Activated T-helper 9 cell treated with anti-CD3 and anti-CD28 coated beads, Interleukin-2, amount 50 U/mL, for 16 hours (primary cell): ENCODE measurements around the gene STXBP1.

Experiments
- DNase-seq: peaks from one replicate; pipeline ENCODE4 v3.0.0-alpha.2; 2020; ENCODE audit warnings: low read depth

Gene STXBP1

GRCh38 chr9:127714951-127715469 is 102.9 kb downstream of the STXBP1 start:
- no peak for DNase-seq

- peak; percentile 96 for DNase-seq
These were observed 103.6 kb downstream of the STXBP1 start, which contains the start of the genes PTRH1 and TTC16 for GRCh38 chr9:127715470-127716337. TSS of gene PTRH1 (minus strand) at chr9:127715663. CDS start at chr9:127715639, 24 bp downstream. TSS of gene TTC16 (plus strand) at chr9:127716079. CDS start at chr9:127716146, 67 bp downstream.

DNA sequence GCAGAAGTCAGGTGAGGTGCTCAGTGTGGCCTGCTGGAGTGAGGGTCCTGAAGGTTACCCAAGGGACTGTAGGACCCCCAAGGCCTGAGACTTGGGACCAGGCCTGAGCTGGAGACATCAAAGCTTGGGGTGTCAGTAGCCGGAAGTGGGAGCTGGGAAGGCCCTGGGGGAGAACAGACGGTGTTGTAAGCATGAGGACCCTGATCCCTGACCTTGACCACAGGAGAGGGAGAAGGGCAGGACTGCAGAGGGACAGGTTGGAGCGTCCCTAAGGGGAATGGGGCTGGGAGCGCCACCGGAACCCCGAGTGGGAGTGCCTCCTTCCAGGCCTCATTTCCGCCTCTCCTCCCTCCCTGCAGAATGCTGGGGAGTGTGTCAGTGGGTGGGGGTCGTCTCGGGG is 104.3 kb downstream of the STXBP1 start:
- no peak for DNase-seq

GRCh38 chr9:127717766-127718165 is 105.7 kb downstream of the STXBP1 start:
- no peak for DNase-seq

- no peak for DNase-seq
These were observed 108.2 kb downstream of the STXBP1 start for GRCh38 chr9:127720031-127720864.

GRCh38 chr9:127720865-127721227 is 108.8 kb downstream of the STXBP1 start:
- DNase-seq, result no peak

DNA sequence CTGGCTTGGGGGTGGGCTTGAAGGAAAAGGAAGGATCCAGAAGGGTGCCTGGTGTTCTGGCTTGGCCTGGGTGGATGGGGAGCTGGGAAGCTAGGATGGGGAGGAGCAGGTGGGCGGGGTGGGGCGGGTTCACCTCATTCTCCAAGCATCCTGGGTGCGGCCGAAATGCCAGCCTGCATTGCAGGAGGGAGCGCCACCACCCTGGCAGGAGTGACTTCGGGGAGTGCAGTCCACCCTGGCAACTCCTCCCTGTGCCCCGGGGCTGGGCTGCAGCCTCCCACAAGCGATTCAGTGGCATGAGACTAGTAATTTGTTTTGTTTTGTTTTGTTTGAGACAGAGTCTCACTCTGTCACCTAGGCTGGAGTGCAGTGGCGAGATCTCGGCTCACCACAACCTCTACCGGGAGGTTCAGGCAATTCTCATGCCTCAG is 109.3 kb downstream of the STXBP1 start:
- DNase-seq, result no peak

DNA sequence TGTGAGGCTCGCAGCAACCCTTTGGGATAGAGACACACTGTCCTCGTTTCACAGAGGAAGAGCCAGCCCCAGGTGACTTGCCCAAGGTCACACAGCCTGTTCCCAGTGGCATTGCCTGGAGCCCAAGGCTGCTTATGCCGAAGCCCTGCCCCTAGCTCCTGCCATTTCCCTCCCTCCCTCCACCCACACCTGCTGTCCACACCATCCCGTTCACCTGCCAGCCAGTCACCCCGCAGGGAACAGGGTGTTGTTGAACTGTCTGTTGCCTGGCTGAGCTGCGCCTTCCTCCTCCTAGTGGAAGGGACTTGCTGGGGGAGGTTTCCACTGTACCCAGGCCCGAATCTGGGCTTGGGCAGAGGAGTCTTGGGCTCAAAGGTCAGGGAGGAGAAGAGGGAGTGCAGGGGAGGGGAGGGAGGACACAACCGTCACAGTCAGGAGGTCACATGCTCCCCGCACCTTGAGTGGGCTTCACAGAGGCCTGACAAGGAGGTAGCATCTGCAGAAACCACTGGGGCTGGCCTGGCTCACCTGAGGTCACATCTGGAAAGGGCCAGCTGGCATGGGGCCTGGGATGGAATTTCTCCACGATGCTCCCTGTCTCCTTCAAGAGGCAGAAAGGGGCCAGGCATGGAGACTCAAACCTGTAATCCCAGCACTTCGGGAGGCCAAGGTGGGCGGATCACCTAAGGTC is 110.1 kb downstream of the STXBP1 start:
- no peak for DNase-seq

DNA sequence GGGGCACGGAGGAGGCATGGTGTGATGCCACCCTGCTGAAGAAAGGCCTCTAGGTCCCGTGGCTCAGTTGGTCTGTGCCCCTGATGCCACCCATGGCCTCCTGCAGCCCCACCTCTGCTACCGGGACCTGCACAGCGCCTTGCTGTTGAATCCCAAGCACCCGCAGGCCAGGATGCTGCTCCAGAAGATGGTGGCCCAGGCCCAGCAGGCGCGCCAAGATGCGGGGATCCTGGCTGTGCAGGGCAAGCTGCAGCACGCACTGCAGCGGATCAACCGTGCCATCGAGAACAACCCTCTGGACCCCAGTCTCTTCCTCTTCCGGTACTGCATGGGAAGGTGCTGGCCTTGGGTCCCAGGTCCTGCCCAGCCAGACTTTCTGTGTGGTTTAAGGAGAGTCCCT is 110.9 kb downstream of the STXBP1 start:
- no peak for DNase-seq

DNA sequence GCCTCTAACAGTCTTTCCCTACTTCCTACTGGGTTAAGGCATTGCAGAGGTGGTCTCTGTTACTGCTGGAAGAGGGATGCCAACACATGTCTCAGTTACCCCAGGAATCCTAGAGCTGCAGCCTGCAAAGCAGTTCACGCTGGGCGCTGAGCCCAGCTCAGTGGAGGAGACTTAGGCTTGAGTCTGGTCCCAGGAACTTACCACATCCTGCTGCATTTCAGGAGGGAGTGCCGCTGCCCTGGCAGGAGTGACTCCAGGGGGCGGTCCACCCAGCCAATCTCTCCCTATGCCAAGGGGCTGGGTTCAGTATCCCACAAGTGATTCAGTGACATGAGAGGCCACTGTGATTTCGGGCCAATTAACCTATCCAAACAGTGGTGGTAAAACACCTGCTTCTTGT is 111.4 kb downstream of the STXBP1 start:
- DNase-seq, result no peak

- no peak for DNase-seq
These were observed 111.9 kb downstream of the STXBP1 start for GRCh38 chr9:127724012-127724411.

DNA sequence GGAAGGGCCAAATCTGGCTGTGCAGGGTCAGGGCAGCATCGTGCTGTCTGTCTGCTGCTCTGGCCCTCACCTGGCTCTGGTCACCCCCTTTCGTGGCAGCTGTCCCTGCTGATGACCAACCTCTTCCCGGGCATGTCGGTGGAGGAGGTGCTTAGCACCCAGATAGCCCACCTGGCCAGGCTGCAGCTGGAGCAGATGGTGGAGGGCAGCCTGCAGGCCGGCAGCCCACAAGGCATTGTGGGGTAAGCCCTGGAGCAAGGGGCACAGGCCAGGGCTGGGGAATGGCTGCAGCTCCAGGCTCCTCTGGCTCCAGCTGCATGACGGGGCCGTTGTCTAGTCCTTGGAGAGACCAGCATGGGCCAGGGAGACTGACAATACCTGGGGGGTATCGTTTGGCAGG is 114.8 kb downstream of the STXBP1 start:
- no peak for DNase-seq

DNA sequence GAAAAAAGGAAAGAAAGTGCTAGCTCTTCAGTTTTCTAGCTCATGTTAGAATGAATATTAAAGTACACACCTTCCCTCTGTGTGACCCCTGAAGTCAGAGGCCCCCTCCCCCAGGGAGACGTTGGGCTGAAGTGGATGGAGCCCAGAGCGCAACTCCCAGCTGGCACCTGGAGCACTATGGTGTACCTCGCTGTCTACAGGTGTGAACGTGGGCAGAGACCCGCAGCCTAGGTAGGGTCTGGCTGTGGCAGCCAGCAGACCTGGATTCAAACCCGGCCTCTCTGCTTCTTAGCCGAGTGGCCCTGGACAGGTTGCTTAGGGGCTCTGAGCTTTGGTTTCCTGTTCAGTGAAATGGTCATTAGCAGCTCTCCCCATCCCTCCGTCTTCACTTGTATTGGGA is 116.7 kb downstream of the STXBP1 start:
- DNase-seq, result no peak

DNA sequence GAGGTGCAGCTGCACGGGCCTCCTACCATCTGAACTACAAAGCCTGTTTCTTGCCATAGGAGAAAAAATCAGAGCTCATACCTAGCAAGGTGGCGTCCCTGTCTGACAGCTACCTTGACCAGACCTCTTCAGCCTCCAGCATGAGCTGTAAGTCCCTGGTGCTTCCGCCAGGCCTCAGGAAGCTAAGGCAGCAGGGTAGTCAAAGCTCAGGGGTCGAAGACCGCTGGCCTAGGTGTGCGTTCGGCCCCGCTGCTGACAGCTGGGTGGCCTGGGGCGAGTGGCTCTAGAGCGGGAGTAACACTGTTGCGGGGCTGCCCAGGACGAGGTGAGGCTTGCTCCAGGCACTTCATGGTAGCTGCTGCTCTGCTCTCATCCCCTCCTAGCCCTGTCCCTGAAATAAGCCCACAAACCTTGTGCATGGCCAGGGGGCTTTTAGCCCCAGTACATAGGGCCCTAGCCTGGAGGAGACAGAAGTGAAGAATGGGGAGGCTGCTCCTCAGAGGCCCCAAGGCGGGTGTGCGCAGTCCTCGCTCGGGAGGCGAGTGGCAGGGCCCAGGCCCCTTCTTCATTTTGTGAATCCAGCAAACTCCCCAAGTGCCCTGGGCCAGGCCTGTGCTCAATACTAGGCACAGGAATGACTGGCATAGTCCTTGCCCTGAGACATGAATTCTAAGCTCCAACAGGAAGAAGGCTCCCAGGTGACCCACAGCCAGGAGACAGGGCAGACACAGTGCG is 117.6 kb downstream of the STXBP1 start:
- no peak for DNase-seq

- DNase-seq, result no peak
These were observed 118.2 kb downstream of the STXBP1 start for GRCh38 chr9:127730262-127730661.

GRCh38 chr9:127730799-127731410 is 118.8 kb downstream of the STXBP1 start:
- DNase-seq, result no peak

DNA sequence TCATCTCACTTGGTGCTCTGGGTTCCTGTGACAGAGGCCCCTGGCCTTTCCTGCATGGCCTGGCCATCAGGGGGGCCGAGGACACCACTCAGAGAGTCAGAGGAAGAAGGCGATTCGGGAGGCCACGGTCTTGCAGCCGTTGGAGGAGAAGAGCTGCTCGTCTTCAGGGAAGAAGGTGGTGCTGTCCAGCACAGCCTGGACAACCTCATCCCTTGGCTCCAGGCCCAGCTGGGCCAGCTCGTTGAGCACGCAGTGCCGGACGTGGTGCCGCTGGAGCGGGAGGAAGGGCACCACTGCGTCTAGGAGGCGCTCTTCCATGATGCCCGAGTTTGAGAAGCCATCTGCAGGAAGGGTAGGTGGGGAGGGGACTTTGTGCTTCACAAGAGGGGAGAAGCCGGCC is 119.9 kb downstream of the STXBP1 start:
- no peak for DNase-seq

DNA sequence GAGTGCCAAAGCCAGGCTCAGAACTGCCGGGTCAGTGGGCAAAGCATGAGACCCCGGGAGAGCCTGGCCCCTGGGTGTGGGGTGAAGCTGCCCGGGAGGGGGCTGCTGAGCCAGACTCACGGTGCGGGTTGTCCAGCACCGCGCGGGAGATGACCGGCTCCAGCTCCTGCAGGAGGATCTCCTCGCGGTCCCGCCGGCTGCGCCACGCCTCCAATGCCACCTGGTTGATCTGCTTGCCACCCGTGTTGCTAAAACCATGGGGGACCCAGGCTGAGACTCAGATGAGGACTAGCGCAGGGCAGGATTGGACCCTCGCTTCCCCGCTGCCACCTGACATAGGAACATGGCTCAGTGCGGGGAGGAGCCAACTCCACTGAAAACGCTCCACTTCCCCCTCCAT is 120.4 kb downstream of the STXBP1 start:
- DNase-seq, result no peak

DNA sequence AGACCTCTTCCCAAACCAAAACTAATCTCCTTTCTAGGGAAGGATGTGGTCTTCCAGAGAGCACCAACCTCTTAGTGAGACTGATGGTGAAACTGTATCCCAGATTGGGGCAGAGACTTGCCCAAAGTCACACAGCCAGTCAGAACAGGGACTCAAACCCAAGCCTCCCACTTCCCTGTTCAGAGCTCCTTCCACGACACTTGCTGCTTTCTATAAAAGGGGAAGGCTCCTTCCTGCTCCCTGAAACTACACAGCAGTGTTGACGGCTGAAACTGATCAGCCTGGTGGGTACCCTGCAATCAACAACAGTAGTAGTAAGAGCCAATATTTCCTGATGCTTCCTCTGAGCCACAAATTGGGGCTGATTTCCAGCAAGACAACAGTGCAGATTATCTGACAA is 121.5 kb downstream of the STXBP1 start:
- no peak for DNase-seq

GRCh38 chr9:127734247-127734746 is 122.2 kb downstream of the STXBP1 start:
- no peak for DNase-seq
